Cardiac muscle cell (in vitro differentiated cells and primary cell): ENCODE measurements around the gene ADGRA3. TPM values are rescaled to one million over a fixed set of nuclear protein-coding genes. Genes with fewer than 3 reads are reported as not detected.
A peak's percentile ranks its signal among the peaks of the same experiment; 100 is the strongest.

ENCODE experiments used
- DNase-seq, 2 donors: peaks; one replicate each; pipeline versions ENCODE4 v3.0.0 to v3.0.0-alpha.2; 2010 to 2017; ENCODE audit warnings: low read depth in 1 of 2, low spot score in 1 of 2
- H3K27ac ChIP-seq: fragments of 200-600 bp; sonication (generic); 2 replicates; pipeline ENCODE4 v1.5.1; 2016
- H3K27me3 ChIP-seq: fragments of 200-600 bp; sonication (generic); 2 replicates; pipeline ENCODE4 v1.6.0; 2016; ENCODE audit warnings: control low read depth
- H3K36me3 ChIP-seq: fragments of 200-600 bp; sonication (generic); 2 replicates; pipeline ENCODE4 v1.5.1; 2016; ENCODE audit warnings: control low read depth
- H3K4me1 ChIP-seq: fragments of 200-600 bp; sonication (generic); 2 replicates; pipeline ENCODE4 v1.8.1; 2017; ENCODE audit warnings: low read depth, mild to moderate bottlenecking, mixed run types
- H3K4me3 ChIP-seq: fragments of 200-600 bp; sonication (generic); 2 replicates; pipeline ENCODE4 v1.5.1; 2016; ENCODE audit warnings: mild to moderate bottlenecking
- H3K9me3 ChIP-seq: fragments of 200-600 bp; sonication (generic); 2 replicates; pipeline ENCODE4 v1.5.1; 2017; ENCODE audit warnings: low read depth, mild to moderate bottlenecking, control low read depth
- polyA plus RNA-seq: library from polyadenylated mRNA; unstranded; fragments of >200 nt; fragmentation: Nextera tagmentation; extraction: Ambion mirVana; gene quantifications from 2 replicates; pipeline ENCODE4 v1.2.1, GENCODE V29; 2016
- total RNA-seq: library from RNA; depleted of rRNA; stranded (reverse); fragments of >200 nt; gene quantifications from 2 replicates; pipeline ENCODE4 v1.2.3, GENCODE V29; 2016
- TF ChIP-seq, protein P1 (sequence below): IDR thresholded peaks from 2 replicates; pipeline ENCODE4 v1.5.1; 2012; ENCODE audit warnings: low read depth, mild to moderate bottlenecking, low read length

The ADGRA3 gene
- total and polyA plus RNA-seq, 2 experiments from 2014 or later: 29.3 to 41.1 TPM

DNA sequence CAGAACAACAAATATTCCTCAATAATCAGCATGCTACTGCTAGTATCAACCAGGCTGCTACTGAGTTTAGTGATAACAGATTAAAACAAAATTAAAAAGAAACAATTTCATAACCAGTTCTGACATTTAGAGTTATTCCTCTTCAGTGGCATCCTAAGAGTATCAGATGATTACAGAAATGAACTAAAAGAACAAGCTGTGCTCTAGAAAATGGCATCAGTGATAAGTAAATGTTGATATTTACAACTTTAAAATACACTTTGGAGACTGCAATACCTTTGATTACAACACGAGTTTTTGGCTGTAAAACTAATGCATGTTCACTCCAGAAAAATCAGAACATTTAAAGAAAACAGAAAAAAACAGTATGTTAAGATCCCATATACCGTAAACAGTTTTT lies 72.9 kb downstream of the ADGRA3 start:
- H3K27me3 ChIP-seq: no peaks in the 10 kb centered on the region
- H3K4me3 ChIP-seq: no peak overlapping the region
- TF ChIP-seq, protein P1, sequence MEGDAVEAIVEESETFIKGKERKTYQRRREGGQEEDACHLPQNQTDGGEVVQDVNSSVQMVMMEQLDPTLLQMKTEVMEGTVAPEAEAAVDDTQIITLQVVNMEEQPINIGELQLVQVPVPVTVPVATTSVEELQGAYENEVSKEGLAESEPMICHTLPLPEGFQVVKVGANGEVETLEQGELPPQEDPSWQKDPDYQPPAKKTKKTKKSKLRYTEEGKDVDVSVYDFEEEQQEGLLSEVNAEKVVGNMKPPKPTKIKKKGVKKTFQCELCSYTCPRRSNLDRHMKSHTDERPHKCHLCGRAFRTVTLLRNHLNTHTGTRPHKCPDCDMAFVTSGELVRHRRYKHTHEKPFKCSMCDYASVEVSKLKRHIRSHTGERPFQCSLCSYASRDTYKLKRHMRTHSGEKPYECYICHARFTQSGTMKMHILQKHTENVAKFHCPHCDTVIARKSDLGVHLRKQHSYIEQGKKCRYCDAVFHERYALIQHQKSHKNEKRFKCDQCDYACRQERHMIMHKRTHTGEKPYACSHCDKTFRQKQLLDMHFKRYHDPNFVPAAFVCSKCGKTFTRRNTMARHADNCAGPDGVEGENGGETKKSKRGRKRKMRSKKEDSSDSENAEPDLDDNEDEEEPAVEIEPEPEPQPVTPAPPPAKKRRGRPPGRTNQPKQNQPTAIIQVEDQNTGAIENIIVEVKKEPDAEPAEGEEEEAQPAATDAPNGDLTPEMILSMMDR: no peak
- H3K4me1 ChIP-seq: no peaks in the 10 kb centered on the region
- no peak for DNase-seq
- peaks cover 42% of the 10 kb centered on the region for H3K36me3 ChIP-seq
- H3K9me3 ChIP-seq: no peaks in the 10 kb centered on the region
- no peak overlapping the region for H3K27ac ChIP-seq

DNA sequence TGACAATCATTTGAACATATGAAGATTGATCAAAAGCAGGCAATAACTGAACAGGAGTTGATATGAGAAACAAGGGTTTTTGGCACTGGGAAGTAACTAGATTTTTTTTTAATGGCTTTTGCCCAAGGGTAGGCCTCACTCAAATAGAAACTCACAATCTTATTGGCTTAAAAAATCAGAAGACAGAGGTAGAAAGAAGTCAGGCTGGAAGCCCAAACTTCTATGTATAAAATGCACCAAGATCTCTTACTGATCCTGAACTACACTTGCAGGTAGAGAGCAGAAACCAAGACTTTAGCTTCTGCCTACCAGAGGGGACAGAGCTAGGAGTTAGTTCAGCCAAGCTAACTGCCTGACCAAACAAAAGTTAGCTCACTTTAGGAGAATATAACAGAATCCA lies 74.9 kb downstream of the ADGRA3 start:
- Histone ChIP-seq H3K4me1 (no peaks in the 10 kb centered on the region), H3K27me3 (no peaks in the 10 kb centered on the region), H3K9me3 (no peaks in the 10 kb centered on the region), H3K36me3 (peaks cover 42% of the 10 kb centered on the region), H3K27ac (no peak overlapping the region), H3K4me3 (no peak overlapping the region)
- TF ChIP-seq, protein P1: no peak
- no peak for DNase-seq

DNA sequence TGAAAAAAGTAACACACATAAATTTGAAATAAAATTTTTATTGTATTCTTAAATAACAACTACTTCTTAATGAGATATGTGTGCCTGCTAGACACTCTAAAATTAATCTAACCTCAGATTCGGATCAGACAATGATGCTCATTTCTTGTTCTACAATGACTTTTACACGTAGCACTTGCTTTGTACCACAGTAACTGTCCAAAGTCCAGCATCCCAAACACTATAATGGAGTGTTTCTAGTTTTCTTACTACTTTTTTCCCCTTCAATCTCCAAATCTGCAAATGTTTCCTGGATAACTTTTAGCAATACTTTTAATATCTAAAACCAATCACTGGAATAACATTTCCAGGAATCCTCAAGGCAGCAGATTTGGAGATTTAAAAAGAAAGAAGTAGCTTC lies 75.9 kb downstream of the ADGRA3 start:
- H3K27me3 ChIP-seq: no peaks in the 10 kb centered on the region
- H3K4me1 ChIP-seq: no peaks in the 10 kb centered on the region
- H3K9me3 ChIP-seq: no peaks in the 10 kb centered on the region
- H3K27ac ChIP-seq: no peak overlapping the region
- no peak overlapping the region for H3K4me3 ChIP-seq
- TF ChIP-seq, protein P1: no peak
- peaks cover 37% of the 10 kb centered on the region for H3K36me3 ChIP-seq
- DNase-seq: no peak

DNA sequence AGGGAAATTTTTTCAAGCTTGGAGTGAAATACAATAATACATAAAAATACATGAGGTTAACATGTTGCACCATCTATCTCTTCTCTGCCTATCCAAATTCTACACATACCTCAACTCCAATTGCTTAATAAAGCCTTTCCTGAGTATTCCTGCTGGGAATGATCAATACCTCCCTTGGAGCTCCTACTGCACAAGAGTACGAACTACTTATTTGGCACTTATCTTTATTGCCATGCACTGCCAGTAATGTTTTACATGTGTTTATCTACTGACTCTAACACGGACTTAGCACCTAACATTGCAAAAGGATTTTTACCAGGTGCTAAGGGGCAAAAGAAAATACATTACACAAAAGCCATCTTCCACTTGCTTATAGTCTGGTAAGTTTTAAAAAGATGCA lies 80.2 kb downstream of the ADGRA3 start:
- TF ChIP-seq, protein P1: no peak
- Histone ChIP-seq H3K4me3 (no peak overlapping the region), H3K27ac (no peak overlapping the region), H3K27me3 (no peaks in the 10 kb centered on the region), H3K36me3 (peaks cover 15% of the 10 kb centered on the region), H3K4me1 (no peaks in the 10 kb centered on the region), H3K9me3 (no peaks in the 10 kb centered on the region)
- no peak for DNase-seq

DNA sequence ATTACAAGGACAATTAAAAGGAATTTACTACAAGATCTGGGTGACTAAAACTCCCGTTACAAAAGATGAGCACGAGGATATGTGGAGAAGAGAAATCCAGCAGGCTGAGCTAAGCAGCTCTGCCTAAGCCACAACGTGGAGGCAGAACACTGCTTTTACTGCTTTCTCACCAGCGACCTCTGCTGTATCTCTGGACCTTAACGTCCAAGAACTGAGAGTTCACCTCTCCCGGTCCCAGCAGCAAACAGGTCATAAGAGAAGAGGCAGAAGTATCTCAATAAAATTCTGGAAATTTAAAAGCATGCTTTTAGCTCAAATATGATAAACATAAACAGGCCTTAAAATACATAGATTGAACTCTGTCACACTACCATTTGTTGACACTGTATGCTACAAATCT lies 81.0 kb downstream of the ADGRA3 start:
- TF ChIP-seq, protein P1: peak; percentile 62
- Histone ChIP-seq H3K4me1 (no peaks in the 10 kb centered on the region), H3K27ac (no peak overlapping the region), H3K27me3 (no peaks in the 10 kb centered on the region), H3K4me3 (no peak overlapping the region), H3K9me3 (no peaks in the 10 kb centered on the region), H3K36me3 (peaks cover 15% of the 10 kb centered on the region)
- DNase-seq: peak; percentile 71 to 76

DNA sequence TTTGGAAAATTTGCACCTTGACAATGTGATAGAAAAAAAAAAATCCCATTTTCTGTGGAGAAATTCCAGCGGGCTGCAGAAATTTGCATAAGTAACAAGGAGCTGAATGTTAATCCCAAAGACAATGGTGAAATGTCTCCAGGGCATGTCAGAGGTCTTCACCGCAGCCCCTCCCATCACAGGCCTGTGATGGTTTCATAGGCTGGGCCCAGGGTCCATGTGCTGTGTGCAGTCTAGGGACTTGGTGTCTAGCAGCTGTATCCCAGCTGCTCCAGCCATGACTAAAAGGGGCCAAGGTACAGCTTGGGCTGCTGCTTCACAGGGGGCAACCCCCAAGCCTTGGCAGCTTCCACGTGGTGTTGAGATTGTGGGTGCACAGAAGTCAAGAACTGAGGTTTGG lies 85.2 kb downstream of the ADGRA3 start:
- Histone ChIP-seq H3K4me3 (no peak overlapping the region), H3K9me3 (no peaks in the 10 kb centered on the region), H3K27me3 (no peaks in the 10 kb centered on the region), H3K27ac (no peak overlapping the region), H3K36me3 (peaks cover 15% of the 10 kb centered on the region), H3K4me1 (no peaks in the 10 kb centered on the region)
- no peak for DNase-seq
- TF ChIP-seq, protein P1: no peak
